Fibroblast of the aortic adventitia (primary cell): ENCODE data around the gene LSM14A. TPM values are rescaled to one million over a fixed set of nuclear protein-coding genes. Genes with fewer than 3 reads are reported as not detected.
"Not testable (repeated sequence)": the region's sequence is repeated elsewhere in the genome, so short reads cannot be mapped to it uniquely, and the experiment has no call there.

Experiments
- DNase-seq: peaks from one replicate; pipeline ENCODE4 v3.0.0-alpha.2; 2010; ENCODE audit warnings: low read depth
- H3K4me3 ChIP-seq: 2 replicates; pipeline ENCODE4 v1.5.1; 2011; ENCODE audit warnings: low read depth, mild to moderate bottlenecking, control low read depth, low read length, moderate library complexity
- CTCF ChIP-seq: IDR thresholded peaks from 2 replicates; pipeline ENCODE4 v1.5.1; 2011; ENCODE audit warnings: mild to moderate bottlenecking, low read length, control low read depth, inconsistent platforms; ENCODE audit not compliant: insufficient read depth
- total RNA-seq: library from RNA; depleted of rRNA; stranded (reverse); fragments of >200 nt; gene quantifications from 2 replicates; pipeline ENCODE4 v1.2.3, GENCODE V29; 2012; ENCODE audit warnings: low replicate concordance

Gene LSM14A
- 55.5 and 96.3 TPM in 2 replicates for total RNA-seq

DNA sequence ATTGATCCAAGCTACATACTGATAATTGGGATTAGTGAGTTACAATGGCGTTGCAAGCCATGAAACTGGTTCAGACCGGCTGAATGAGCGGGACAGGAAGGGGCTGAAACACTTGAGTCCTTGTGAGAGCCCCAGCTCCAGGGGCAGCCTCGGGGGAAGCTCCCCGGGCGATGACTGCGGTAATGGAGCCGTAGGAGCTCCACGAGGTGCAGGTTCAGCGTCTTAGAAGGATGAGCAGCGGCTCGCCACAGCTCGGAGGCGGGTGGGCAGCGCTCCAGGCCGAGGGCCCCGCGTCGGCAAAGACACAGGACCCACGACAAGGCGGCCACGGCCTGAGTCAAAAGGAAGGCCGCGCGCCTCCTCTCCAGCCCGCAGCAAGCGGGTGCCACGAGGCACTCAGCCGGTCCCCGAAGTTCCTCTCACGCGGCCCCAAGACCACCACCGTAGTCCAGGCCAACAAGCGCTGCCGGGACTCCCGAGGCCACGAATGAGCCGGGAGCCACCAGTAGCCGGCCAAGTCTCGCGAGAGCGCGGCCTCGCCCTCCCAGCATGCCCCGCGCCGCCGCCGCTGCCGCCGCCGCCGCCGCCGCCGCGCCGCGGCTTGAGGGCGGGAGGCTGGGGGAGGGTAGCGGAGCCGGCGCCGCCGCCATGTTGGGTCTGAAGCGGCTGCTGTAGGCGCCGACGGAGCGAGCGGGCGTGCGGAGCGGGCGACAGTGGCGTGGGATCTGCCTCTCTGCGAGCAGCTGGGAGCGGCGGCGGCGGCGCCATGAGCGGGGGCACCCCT is at the start of gene LSM14A:
Gene LSM14A, plus strand, starts transcription at position 628 of the 784 bp plus-strand sequence. Its CDS starts 139 bp downstream, at position 767.
- TF ChIP-seq CTCF, result no peak
- H3K4me3 ChIP-seq, result peak within 1 kb of the TSS; percentile 90
- DNase-seq, result peak; percentile 89

DNA sequence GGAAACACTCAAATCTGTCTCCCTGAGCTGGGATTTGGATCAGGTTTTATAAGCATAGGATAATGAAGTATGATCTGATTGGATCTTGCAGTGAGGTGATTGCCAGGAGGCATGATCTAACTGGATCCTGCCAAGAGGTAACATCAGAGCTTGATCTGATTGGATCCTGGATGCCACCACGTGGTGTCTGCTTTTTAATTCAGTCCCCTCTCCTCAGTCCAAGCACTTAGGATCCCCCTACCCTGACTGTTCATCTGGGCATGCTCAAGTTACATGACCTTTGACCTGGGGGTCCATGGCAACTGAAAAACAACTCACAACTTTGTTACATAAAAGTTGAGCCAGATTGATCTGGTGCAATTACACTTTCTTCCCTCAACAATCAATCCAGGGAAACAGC is 47.5 kb upstream of the LSM14A start:
- TF ChIP-seq CTCF, result no peak
- no peak overlapping the region for H3K4me3 ChIP-seq

DNA sequence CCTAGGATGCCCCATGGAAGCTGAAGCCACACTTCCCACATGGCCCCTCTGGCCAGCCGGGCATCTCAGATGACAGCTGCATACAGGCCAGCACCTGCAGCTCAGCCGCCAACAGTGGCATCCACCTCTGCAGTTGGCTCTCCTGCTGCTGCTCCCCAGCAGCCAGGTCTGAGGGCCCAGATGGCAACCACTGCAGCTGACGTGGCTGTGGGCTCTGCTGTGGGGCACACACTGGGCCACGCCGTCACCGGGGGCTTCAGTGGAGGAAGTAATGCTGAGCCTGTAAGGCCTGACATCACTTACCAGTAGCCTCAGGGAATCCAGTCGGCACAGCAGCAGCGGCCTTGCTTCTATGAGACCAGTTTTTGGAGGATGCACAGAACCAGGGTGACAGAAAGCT is 45.3 kb upstream of the LSM14A start:
- TF ChIP-seq CTCF, result no peak
- H3K4me3 ChIP-seq, result no peak overlapping the region

More for the DNA sequence above, 47.5 kb upstream of the LSM14A start:
- DNase-seq, result no peak

DNA sequence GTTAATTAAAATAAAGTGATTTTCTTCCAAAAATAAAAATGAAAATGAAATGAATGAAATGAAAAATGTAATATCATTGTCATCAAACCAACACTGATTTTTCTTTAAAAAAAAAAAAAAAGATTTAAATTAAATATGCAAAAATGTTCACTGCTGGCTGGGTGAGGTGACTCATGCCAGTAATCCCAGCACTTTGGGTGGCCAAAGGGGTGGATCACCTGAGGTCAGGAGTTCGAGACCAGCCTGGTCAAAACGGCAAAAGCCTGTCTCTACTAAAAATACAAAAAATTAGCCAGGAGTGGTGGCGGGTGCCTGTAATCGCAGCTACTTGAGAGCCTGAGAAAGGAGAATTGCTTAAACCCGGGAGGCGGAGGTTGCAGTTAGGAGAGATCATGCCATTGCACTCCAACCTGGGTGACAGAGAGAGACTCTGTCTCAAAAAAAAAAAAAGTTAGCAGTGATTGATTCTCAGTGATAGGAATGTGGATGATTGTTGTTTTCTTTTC is 44.6 kb upstream of the LSM14A start:
- TF ChIP-seq CTCF, result no peak
- no peak overlapping the region for H3K4me3 ChIP-seq
- no peak for DNase-seq

More for the DNA sequence above, 45.3 kb upstream of the LSM14A start:
- no peak for DNase-seq

GRCh38 chr19:34128558-34129250 is 43.6 kb upstream of the LSM14A start:
- DNase-seq, result no peak
- no peak for TF ChIP-seq CTCF
- H3K4me3 ChIP-seq, result no peak overlapping the region

- no peak for TF ChIP-seq CTCF
- H3K4me3 ChIP-seq, result no peak overlapping the region
- no peak for DNase-seq
Observed at GRCh38 chr19:34131100-34131499, 41.2 kb upstream of the LSM14A start.

DNA sequence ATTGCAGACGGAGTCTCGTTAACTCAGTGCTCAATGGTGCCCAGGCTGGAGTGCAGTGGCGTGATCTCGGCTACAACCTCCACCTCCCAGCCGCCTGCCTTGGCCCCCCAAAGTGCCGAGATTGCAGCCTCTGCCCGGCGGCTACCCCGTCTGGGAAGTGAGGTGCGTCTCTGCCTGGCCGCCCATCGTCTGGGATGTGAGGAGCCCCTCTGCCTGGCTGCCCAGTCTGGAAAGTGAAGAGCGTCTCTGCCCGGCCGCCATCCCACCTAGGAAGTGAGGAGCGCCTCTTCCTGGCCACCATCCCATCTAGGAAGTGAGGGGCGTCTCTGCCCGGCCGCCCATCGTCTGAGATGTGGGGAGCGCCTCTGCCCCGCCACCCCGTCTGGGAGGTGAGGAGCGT is 40.2 kb upstream of the LSM14A start:
- not testable (repeated sequence) for H3K4me3 ChIP-seq

DNA sequence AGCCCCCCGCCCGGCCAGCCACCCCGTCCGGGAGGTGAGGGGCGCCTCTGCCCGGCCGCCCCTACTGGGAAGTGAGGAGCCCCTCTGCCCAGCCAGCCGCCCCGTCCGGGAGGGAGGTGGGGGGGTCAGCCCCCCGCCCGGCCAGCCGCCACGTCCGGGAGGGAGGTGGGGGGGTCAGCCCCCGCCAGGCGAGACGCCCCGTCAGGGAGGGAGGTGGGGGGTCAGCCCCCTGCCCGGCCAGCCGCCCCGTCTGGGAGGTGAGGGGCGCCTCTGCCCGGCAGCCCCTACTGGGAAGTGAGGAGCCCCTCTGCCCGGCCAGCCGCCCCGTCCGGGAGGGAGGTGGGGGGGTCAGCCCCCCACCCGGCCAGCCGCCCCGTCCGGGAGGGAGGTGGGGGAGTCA is 39.6 kb upstream of the LSM14A start:
- not testable (repeated sequence) for H3K4me3 ChIP-seq, DNase-seq

More for the DNA sequence above, 40.2 kb upstream of the LSM14A start:
- DNase-seq, result not testable (repeated sequence)
